Caki2 (cell line): Measurements from ENCODE around the gene PPP2R5B. TPM values are rescaled to one million over a fixed set of nuclear protein-coding genes. Genes with fewer than 3 reads are reported as not detected.

ENCODE experiments used
- DNase-seq: peaks from one replicate; pipeline ENCODE4 v3.0.0-alpha.2; 2015; ENCODE audit warnings: low read depth
- in situ Hi-C: cut with HindIII; loops from 2 replicates; pipeline ENCODE4 v1.10.0; 2016; ENCODE audit warnings: low sequenced_read_pairs, low pct_unique_long_range_greater_than_20kb, mixed read lengths
- total RNA-seq: library from RNA; depleted of rRNA; stranded (reverse); fragments of >200 nt; shearing (Covaris generic); gene quantifications from 2 replicates; pipeline ENCODE4 v1.2.3, GENCODE V29; 2014; ENCODE audit warnings: low replicate concordance; rRNA removed

Gene PPP2R5B
- 13.2 and 16.0 TPM in 2 replicates for total RNA-seq

- in situ Hi-C loops = no loop called here
- peak; percentile 83 for DNase-seq
Measured at GRCh38 chr11:64923944-64924909, at the start of gene PPP2R5B. PPP2R5B (plus strand) TSS chr11:64924689; CDS start chr11:64925735, 1,046 bp downstream.

GRCh38 chr11:64875369-64876228 is 48.9 kb upstream of the PPP2R5B start:
- DNase-seq = peak; percentile 61
- in situ Hi-C loops = no loop called here

GRCh38 chr11:64876229-64876750 is 48.2 kb upstream of the PPP2R5B start:
- DNase-seq = no peak
- in situ Hi-C loops = no loop called here

GRCh38 chr11:64876835-64877341 is 47.6 kb upstream of the PPP2R5B start:
- in situ Hi-C loops = no loop called here
- peak; percentile 63 for DNase-seq

DNA sequence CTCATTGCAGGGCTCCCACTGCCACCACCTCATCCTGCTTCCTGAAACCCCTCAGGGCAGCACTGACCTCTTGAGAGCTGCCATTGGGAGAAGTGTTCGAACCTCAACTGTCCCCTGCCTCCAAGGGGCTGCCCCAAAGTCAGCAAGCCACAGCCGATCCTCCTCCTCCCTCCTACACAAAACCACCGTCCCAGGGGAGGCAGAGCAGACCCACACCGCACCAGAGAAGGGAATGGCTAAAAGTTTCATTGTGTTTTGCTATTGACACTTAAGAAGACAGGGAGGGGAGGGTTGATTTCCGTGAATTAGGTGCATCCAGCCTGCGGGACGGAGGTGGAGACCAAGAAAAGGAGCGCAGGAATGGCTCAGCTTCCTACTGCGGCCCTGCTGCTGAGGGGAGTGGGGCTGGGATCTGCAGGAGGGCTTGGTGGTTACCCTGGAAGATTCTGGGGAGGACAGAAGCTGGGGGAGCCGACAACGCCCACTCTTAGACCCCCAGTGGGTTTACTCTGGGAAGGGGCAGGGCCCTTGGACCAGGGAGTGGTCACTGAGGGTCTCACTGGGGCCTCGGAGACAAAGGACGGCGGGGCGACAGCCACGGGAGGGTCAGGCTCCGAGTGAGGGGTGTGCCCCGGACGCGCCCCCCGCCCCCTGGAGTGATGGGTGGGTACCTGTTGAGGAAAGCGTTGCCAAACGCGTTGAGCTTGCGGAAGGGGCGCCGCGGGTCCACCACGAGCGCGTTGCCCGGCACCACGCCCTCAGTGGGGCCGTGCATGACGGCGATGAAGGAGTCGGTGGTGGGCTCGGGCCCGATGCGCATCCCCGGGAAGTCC is 46.9 kb upstream of the PPP2R5B start:
- in situ Hi-C loops = no loop called here
- peak; percentile 28 for DNase-seq

DNA sequence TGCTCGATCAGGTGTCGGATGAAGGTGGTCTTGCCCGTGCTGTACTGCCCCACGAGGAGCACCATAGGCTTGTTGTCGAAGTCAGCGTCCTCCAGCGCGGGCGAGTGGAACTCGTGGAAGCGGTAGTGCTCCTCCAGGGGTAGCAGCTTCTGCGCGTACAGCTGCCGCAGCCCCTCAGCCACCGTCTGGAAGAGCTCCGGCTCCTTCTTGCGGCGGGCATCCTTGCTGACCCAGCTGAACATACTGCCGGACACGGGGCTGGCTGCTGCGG is 46.3 kb upstream of the PPP2R5B start:
- DNase-seq = no peak
- in situ Hi-C loops = no loop called here

DNA sequence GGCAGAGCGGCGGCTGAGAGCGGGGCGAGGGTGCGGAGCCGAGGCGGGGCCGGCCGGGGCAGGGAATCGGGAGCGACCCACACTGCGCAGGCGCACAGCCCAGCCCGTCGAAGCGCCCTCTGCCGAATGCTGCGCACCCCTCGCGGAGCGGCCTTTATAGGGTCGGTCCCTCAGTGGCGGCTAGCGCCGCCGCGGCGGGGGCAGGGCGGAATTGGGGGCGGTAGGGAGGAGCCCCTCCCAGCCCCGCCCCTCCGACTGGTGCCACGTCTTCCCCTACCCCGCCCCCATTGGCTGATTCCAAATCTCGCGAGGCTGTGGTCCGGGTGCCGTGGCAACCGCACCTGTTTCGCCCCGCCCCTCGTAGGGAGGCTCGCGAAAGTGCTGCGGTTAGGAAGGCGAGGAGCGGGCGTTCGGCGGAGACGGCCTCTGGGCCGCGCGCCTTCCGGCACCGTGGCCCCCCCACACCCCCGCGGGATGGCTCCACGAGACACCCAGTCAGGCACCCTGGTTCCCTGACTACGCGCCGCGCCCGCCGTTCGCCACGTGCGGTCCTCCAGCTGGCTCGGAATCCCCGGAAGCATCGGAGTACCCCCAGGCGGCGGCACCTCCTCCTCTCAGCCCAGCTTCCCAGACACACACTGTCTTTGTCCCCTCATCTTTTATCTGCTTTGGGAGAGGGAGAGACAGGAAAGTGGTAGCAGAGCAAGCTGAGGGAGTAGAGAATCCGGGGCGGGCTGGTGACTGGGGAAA is 45.8 kb upstream of the PPP2R5B start, which contains the start of gene EHD1:
TSS of gene EHD1 (minus strand) at position 128 of the 750 bp plus-strand sequence. CDS start 157 bp downstream, outside the sequence.
- in situ Hi-C loops = no loop called here
- DNase-seq = peak; percentile 93

GRCh38 chr11:64879244-64879900 is 45.1 kb upstream of the PPP2R5B start:
- in situ Hi-C loops = no loop called here

DNA sequence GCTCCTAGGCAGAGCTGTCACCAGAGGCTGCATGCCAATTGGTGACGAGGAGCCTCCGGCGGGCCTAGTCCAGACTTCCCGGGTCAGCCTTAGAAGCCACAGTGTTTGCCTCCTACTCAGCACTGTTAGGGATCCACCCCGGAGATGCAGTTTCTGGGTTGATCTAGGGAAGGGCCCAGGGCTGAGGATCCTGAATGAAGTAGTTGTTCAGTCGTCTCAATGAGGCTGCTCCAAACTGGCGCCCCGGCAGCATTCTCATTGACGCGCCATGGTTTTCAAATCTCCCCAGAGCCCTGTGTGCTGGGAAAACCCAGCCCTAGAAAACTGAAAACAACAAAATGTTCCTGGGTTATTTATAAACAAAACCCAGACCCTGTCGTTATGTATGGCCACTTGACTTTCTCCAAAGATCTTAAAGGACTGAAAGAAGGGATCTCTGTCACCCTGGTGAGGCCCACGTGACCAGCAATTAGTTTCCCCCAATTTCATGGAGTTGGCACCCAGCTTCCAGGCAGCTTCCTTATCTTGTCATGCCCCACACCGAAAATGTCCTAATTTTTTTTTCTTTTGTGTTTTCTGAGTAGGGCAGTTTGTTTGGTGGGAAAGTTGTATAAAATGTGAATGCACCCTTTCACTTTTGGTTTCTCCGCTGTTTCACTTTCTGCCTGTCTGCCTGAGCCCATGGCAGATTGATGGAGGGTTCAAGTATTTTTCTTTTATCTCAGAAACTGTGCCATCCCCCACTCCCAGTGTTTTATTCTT is 44.1 kb upstream of the PPP2R5B start:
- no peak for DNase-seq
- in situ Hi-C loops = no loop called here

More at GRCh38 chr11:64879244-64879900, 45.1 kb upstream of the PPP2R5B start:
- DNase-seq = no peak

- no peak for DNase-seq
- in situ Hi-C loops = no loop called here
Measured at GRCh38 chr11:64881476-64881875, 43.0 kb upstream of the PPP2R5B start.

DNA sequence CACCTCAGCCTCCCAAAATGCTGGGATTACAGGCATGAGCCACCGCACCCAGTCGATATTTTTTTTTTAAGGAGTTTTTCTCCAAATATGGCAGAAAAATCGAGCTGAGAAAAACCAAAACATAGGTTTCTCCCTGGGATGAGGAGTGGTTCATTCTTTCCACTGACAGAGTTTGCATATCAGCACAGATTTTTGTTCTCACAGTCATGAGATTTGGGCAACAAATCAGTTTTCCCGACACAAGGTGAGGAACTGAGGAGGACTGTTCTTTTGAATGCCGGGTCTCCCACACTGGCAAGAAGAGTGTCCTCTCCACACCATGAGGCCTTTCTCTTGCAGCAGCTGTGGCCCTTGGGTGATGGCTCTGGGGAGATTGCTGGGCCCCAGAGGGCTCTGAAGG is 42.2 kb upstream of the PPP2R5B start:
- no peak for DNase-seq
- in situ Hi-C loops = no loop called here

- in situ Hi-C loops = no loop called here
Measured at GRCh38 chr11:64883575-64883974, 40.9 kb upstream of the PPP2R5B start.

DNA sequence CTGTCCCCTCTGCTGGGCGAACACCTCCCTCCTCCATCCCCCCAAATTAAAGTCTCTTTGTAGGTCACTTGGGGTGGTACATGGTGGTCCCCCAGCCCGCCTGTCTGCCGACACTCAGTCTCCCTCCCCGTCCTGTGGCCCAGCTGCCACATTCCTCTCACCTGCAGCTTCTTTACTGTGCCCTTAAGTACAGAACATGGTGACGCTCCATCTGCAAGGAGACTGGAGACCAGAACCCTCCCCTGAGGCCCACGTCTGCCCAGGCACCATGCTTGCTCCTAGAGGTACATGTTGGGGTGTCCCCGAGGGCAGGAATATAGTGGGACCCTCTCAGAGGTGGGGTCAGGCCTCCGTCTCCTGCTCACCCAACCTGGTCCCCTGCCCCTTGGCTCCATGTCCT is 40.5 kb upstream of the PPP2R5B start:
- DNase-seq = no peak
- in situ Hi-C loops = no loop called here

More at GRCh38 chr11:64883575-64883974, 40.9 kb upstream of the PPP2R5B start:
- DNase-seq = no peak

GRCh38 chr11:64885367-64886286 is 38.9 kb upstream of the PPP2R5B start:
- in situ Hi-C loops = no loop called here
- DNase-seq = peak; percentile 47

DNA sequence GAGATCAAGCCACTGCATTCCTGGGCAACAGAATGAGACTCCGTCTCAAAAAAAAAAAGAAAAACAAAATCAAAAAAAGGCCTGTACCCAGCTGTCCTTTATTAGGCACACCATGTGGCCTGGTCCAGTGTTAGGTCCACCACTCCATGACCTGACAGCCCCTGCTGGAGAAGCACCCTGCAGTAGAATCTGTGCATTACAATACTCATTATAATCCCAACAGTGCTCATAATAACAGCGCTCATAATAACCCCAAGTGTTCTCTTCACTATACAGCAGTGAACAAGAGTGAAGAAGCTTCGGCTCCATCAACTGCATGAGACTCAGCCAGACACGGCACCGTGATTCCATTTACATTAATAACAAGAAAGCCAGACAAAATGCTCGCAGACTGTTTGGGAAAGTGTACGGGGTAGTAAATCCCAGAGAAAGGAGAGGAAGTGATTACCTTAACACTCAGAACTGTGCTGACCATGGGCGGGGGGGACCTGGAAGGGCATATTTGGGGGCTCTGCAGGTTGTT is 37.2 kb upstream of the PPP2R5B start:
- in situ Hi-C loops = no loop called here

More for the DNA sequence above, 37.2 kb upstream of the PPP2R5B start:
- no peak for DNase-seq
